IMR-90 (cell line): ENCODE data around the gene POMT2.

Experiments
- CEBPB ChIP-seq: IDR thresholded peaks from 2 replicates; pipeline ENCODE4 v1.6.1; 2012; ENCODE audit warnings: low read depth, low read length, improper control_type of control experiment
- CHD1 ChIP-seq: IDR thresholded peaks from 2 replicates; pipeline ENCODE4 v1.6.1; 2012; ENCODE audit warnings: low read depth, low read length, improper control_type of control experiment
- RAD21 ChIP-seq: IDR thresholded peaks from 2 replicates; pipeline ENCODE4 v1.6.1; 2012; ENCODE audit warnings: low read length, improper control_type of control experiment
- RCOR1 ChIP-seq: IDR thresholded peaks from 2 replicates; pipeline ENCODE4 v1.6.1; 2012; ENCODE audit warnings: mild to moderate bottlenecking, low read length, improper control_type of control experiment; ENCODE audit not compliant: insufficient replicate concordance
- TF ChIP-seq, protein P1 (sequence below): conservative IDR thresholded peaks from 2 replicates; pipeline ENCODE4 v1.5.1; 2012; ENCODE audit warnings: mild to moderate bottlenecking, low read depth, low read length, improper control_type of control experiment

DNA sequence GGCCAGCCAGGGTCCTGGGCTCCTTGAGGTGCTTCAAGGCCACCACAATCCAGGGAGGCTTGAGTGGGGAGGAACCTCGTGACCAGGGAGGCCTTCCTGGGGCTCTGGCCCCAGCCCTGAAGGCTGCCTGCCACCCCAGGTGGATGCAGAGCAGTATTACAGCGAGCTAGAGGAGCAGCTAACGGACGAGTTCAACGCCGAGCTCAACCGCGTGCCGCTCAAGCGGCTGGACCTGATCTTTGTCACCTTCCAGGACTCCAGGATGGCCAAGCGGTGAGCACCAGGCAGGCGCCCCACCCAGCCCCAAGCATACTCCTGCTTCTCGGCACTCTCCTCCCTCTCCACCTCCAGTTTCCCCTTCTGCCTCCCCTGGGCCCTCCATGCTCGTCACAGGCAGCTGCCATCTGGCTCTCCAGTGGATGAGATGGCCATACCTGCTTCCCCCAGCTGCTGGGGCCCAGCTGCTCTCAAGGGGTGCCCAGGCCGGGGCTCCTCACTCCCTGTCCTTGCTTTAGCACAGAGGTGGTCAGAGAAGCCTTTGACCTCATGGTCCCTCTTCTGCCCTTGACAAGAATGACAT is 80.3 kb downstream of the POMT2 start:
- TF ChIP-seq, protein P1, sequence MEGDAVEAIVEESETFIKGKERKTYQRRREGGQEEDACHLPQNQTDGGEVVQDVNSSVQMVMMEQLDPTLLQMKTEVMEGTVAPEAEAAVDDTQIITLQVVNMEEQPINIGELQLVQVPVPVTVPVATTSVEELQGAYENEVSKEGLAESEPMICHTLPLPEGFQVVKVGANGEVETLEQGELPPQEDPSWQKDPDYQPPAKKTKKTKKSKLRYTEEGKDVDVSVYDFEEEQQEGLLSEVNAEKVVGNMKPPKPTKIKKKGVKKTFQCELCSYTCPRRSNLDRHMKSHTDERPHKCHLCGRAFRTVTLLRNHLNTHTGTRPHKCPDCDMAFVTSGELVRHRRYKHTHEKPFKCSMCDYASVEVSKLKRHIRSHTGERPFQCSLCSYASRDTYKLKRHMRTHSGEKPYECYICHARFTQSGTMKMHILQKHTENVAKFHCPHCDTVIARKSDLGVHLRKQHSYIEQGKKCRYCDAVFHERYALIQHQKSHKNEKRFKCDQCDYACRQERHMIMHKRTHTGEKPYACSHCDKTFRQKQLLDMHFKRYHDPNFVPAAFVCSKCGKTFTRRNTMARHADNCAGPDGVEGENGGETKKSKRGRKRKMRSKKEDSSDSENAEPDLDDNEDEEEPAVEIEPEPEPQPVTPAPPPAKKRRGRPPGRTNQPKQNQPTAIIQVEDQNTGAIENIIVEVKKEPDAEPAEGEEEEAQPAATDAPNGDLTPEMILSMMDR = no peak
- TF ChIP-seq CEBPB (no peak), CHD1 (no peak), RCOR1 (no peak), RAD21 (no peak)
